Dendritic cell treated with granulocyte-macrophage colony-stimulating factor and Interleukin-4, amounts not matched to agents 40 ng/mL and 50 ng/mL, for 4 days (primary cell): ENCODE results near the gene MARF1.
"Not testable (repeated sequence)": the region's sequence is repeated elsewhere in the genome, so short reads cannot be mapped to it uniquely, and the experiment has no call there.

Experiments
- H3K27ac Mint-ChIP-seq: one replicate; pipeline ENCODE4 v1.8.0; 2022; ENCODE audit warnings: mild to moderate bottlenecking, mixed read lengths
- H3K27me3 Mint-ChIP-seq: one replicate; pipeline ENCODE4 v1.8.0; 2022; ENCODE audit warnings: mild to moderate bottlenecking, mixed read lengths
- H3K36me3 Mint-ChIP-seq: one replicate; pipeline ENCODE4 v1.8.0; 2022; ENCODE audit warnings: low read depth, mixed read lengths
- H3K4me1 Mint-ChIP-seq: one replicate; pipeline ENCODE4 v1.8.0; 2022; ENCODE audit warnings: low read depth, mixed read lengths
- H3K4me3 Mint-ChIP-seq: one replicate; pipeline ENCODE4 v1.8.0; 2022; ENCODE audit warnings: mild to moderate bottlenecking, moderate library complexity, mixed read lengths
- H3K9me3 Mint-ChIP-seq: one replicate; pipeline ENCODE4 v1.8.0; 2022; ENCODE audit warnings: mixed read lengths
- intact Hi-C: fragments of 100-400 bp; cut with micrococcal nuclease; formaldehyde crosslinking; loops from one replicate; pipeline ENCODE4 v1.15.0; 2022

Gene MARF1

GRCh38 chr16:15607221-15607699 is 35.7 kb downstream of the MARF1 start:
- intact Hi-C loops, H3K27me3 Mint-ChIP-seq, H3K9me3 Mint-ChIP-seq, H3K4me3 Mint-ChIP-seq: not testable (repeated sequence)
- peaks cover 28% of the 10 kb centered on the region for H3K4me1 Mint-ChIP-seq
- H3K27ac Mint-ChIP-seq = peak overlapping the region; percentile 54
- H3K36me3 Mint-ChIP-seq = peaks cover 98% of the 10 kb centered on the region

- Mint-ChIP-seq H3K4me3 (no peak overlapping the region), H3K27ac (peak overlapping the region; percentile 54), H3K27me3 (no peaks in the 10 kb centered on the region), H3K9me3 (no peaks in the 10 kb centered on the region), H3K36me3 (peaks cover 98% of the 10 kb centered on the region), H3K4me1 (peaks cover 28% of the 10 kb centered on the region)
- intact Hi-C loops = no loop called here
These were observed 36.3 kb downstream of the MARF1 start for GRCh38 chr16:15606518-15607220.

- H3K36me3 Mint-ChIP-seq = peaks cover 100% of the 10 kb centered on the region
- no peak overlapping the region for H3K4me3 Mint-ChIP-seq
- H3K27me3 Mint-ChIP-seq = no peaks in the 10 kb centered on the region
- H3K9me3 Mint-ChIP-seq = no peaks in the 10 kb centered on the region
- H3K4me1 Mint-ChIP-seq = peaks cover 34% of the 10 kb centered on the region
- no peak overlapping the region for H3K27ac Mint-ChIP-seq
- intact Hi-C loops = no loop called here
These were observed 37.0 kb downstream of the MARF1 start for GRCh38 chr16:15605839-15606517.

- intact Hi-C loops = no loop called here
- no peak overlapping the region for H3K27ac Mint-ChIP-seq
- H3K27me3 Mint-ChIP-seq = no peaks in the 10 kb centered on the region
- H3K4me3 Mint-ChIP-seq = no peak overlapping the region
- peaks cover 100% of the 10 kb centered on the region for H3K36me3 Mint-ChIP-seq
- H3K4me1 Mint-ChIP-seq = peaks cover 36% of the 10 kb centered on the region
- H3K9me3 Mint-ChIP-seq = no peaks in the 10 kb centered on the region
These were observed 38.2 kb downstream of the MARF1 start for GRCh38 chr16:15604460-15605440.

GRCh38 chr16:15602285-15603044 is 40.5 kb downstream of the MARF1 start:
- H3K4me3 Mint-ChIP-seq = no peak overlapping the region
- H3K36me3 Mint-ChIP-seq = peaks cover 97% of the 10 kb centered on the region
- intact Hi-C loops = no loop called here
- H3K27me3 Mint-ChIP-seq = no peaks in the 10 kb centered on the region
- H3K9me3 Mint-ChIP-seq = no peaks in the 10 kb centered on the region
- no peak overlapping the region for H3K27ac Mint-ChIP-seq
- peaks cover 32% of the 10 kb centered on the region for H3K4me1 Mint-ChIP-seq

- Mint-ChIP-seq H3K27me3 (no peaks in the 10 kb centered on the region), H3K4me3 (no peak overlapping the region), H3K9me3 (no peaks in the 10 kb centered on the region), H3K36me3 (peaks cover 97% of the 10 kb centered on the region), H3K4me1 (peaks cover 27% of the 10 kb centered on the region), H3K27ac (peak overlapping the region; percentile 13)
- intact Hi-C loops = no loop called here
These were observed 41.6 kb downstream of the MARF1 start for GRCh38 chr16:15601212-15601879.

GRCh38 chr16:15599303-15600070 is 43.5 kb downstream of the MARF1 start:
- intact Hi-C loops = loop anchor here (5.0 kb wide), 1 partner anchor 43 kb away; the partner anchor contains the start of gene MARF1
- Mint-ChIP-seq H3K27me3 (no peaks in the 10 kb centered on the region), H3K4me3 (no peak overlapping the region), H3K4me1 (peaks cover 36% of the 10 kb centered on the region), H3K36me3 (peaks cover 97% of the 10 kb centered on the region), H3K9me3 (peaks cover 13% of the 10 kb centered on the region), H3K27ac (peak overlapping the region; percentile 0)

GRCh38 chr16:15598648-15599190 is 44.2 kb downstream of the MARF1 start:
- Mint-ChIP-seq H3K27ac (no peak overlapping the region), H3K27me3 (no peaks in the 10 kb centered on the region), H3K36me3 (peaks cover 97% of the 10 kb centered on the region), H3K4me3 (no peak overlapping the region), H3K4me1 (peaks cover 43% of the 10 kb centered on the region), H3K9me3 (peaks cover 15% of the 10 kb centered on the region)
- intact Hi-C loops = loop anchor here (5.0 kb wide), 1 partner anchor 44 kb away; the partner anchor contains the start of gene MARF1

GRCh38 chr16:15597822-15598647 is 44.9 kb downstream of the MARF1 start:
- Mint-ChIP-seq H3K4me1 (peaks cover 50% of the 10 kb centered on the region), H3K36me3 (peaks cover 94% of the 10 kb centered on the region), H3K27ac (peak overlapping the region; percentile 65), H3K9me3 (peaks cover 15% of the 10 kb centered on the region), H3K4me3 (no peak overlapping the region), H3K27me3 (no peaks in the 10 kb centered on the region)
- intact Hi-C loops = loop anchor here (5.0 kb wide), 1 partner anchor 44 kb away; the partner anchor contains the start of gene MARF1

GRCh38 chr16:15597135-15597534 is 45.8 kb downstream of the MARF1 start:
- Mint-ChIP-seq H3K4me1 (peaks cover 58% of the 10 kb centered on the region), H3K27me3 (no peaks in the 10 kb centered on the region), H3K36me3 (peaks cover 85% of the 10 kb centered on the region), H3K9me3 (peaks cover 15% of the 10 kb centered on the region), H3K4me3 (no peak overlapping the region), H3K27ac (peak overlapping the region; percentile 65)
- intact Hi-C loops = loop anchor here (5.0 kb wide), 1 partner anchor 45 kb away; the partner anchor contains the start of gene MARF1

- Mint-ChIP-seq H3K27me3 (no peaks in the 10 kb centered on the region), H3K36me3 (peaks cover 63% of the 10 kb centered on the region), H3K27ac (peak overlapping the region; percentile 99), H3K4me3 (no peak overlapping the region), H3K9me3 (peaks cover 15% of the 10 kb centered on the region), H3K4me1 (peaks cover 64% of the 10 kb centered on the region)
- intact Hi-C loops = loop anchor here (5.0 kb wide), 2 partner anchors 47 to 73 kb away; partner anchors contain the start of gene MARF1
These were observed 48.1 kb downstream of the MARF1 start for GRCh38 chr16:15594711-15595320.
